Stimulated activated CD8-positive, alpha-beta memory T cell treated with anti-CD3 and anti-CD28 coated beads, Interleukin-7, amount 100 ng/mL, for 48 hours (primary cell): ENCODE data around the gene FAT4.

ENCODE experiments used
- DNase-seq, 2 donors: peaks; one replicate each; pipeline ENCODE4 v3.0.0-alpha.2; 2020; ENCODE audit warnings: low read depth in 1 of 2; ENCODE audit errors: extremely low read depth in 1 of 2

Gene FAT4

GRCh38 chr4:125315576-125316400 is 1.0 kb downstream of the FAT4 start:
- DNase-seq, result no peak

DNA sequence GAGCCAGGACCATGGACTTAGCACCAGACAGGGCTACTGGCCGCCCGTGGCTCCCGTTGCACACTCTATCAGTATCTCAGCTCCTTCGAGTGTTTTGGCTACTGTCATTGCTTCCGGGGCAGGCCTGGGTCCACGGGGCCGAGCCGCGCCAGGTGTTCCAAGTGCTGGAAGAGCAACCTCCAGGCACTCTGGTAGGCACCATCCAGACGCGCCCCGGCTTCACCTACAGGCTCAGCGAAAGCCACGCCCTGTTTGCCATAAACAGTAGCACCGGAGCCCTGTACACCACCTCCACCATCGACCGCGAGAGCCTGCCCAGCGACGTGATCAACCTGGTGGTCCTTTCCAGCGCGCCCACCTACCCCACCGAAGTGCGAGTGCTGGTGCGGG is 1.6 kb downstream of the FAT4 start:
- DNase-seq, result no peak

GRCh38 chr4:125316791-125317524 is 2.2 kb downstream of the FAT4 start:
- no peak for DNase-seq

- DNase-seq, result no peak
Measured at GRCh38 chr4:125317525-125317877, 2.7 kb downstream of the FAT4 start.

DNA sequence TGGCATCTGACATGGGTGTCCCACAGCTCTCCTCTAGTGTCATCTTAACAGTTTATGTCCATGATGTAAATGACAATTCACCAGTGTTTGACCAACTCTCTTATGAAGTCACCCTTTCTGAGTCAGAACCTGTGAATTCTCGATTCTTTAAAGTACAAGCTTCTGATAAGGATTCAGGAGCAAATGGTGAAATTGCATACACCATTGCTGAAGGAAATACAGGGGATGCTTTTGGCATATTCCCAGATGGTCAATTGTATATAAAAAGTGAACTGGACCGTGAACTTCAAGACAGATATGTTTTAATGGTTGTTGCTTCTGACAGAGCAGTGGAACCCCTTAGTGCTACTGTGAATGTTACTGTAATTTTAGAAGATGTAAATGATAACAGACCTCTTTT is 4.6 kb downstream of the FAT4 start:
- no peak for DNase-seq

- no peak for DNase-seq
Measured at GRCh38 chr4:125321709-125322365, 7.1 kb downstream of the FAT4 start.

GRCh38 chr4:125322366-125322730 is 7.6 kb downstream of the FAT4 start:
- DNase-seq, result no peak

- no peak for DNase-seq
Measured at GRCh38 chr4:125323654-125324053, 8.9 kb downstream of the FAT4 start.

DNA sequence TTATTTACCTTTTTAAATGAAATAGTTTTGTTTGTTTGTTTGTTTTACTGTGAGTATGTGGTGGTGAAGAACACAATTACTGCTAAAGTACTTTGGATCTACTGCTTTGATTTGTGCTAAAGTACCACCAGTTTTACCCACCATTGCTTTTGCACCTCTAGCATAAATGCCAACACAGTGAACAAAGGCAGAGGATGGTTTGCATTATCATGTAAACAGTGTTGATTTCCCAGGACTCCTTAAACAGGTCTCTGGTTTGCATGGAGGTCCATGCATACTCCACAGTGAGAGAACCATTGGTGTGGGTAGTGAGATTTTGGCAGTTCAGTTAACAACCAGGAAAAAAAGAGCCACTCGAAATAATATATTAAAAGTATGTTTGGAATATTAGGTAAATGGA is 11.0 kb downstream of the FAT4 start:
- no peak for DNase-seq

DNA sequence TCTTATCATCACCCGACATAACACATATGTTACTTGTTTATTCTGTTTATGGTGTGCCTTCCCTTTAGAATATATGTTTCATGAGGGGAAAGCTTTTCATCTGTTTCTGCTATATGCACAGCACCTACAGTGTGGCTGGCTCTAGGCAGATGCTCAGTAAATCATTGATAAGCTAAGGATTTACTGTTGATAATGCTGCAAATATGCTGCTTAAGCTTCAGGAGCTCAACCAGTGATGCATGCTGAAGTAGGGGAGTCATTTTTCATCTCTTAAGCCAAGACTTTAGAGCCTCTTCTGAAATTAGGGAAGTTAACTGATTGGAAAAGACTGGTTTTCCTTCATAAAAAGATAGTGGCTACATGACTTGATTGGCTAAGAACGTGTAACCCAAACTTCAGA is 16.4 kb downstream of the FAT4 start:
- no peak for DNase-seq

DNA sequence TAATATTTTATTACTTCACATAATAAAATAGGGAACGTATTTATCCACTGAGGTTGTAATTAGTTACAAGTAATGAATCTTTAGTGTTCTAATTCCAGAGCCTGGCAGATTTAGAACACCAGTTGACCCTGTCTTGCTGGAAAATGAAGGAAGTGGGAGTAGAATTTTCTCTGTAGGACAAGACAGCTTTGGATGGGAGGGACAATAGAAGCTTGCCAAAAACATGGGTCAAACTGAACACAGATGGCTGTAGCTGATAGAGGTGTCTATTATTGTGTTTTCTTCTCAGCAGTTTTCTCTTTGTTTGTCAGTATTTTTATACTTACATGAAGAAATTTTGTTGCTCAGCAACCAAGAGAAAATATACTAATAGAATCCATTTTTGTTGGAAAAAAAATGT is 20.2 kb downstream of the FAT4 start:
- no peak for DNase-seq

DNA sequence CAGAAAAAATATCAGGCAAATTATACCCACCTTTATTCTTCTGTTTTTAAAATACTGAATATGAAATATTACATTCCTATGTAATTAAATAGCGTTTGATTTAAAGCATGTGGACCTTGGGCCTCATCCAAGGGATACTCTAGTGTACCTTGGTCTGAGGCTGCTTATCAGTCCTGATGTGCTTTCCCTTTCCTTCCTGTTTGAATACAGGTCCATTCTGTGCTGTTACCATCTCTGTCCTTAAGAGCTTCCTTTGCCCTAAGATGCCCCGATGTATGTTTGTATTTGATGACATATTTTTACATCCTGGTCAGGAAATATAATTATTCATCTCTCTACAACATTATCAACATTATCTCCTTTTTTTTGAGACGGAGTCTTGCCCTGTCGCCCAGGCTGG is 24.1 kb downstream of the FAT4 start:
- no peak for DNase-seq

GRCh38 chr4:125344198-125344597 is 29.4 kb downstream of the FAT4 start:
- no peak for DNase-seq

- DNase-seq, result no peak
Measured at GRCh38 chr4:125346616-125347015, 31.9 kb downstream of the FAT4 start.

- no peak for DNase-seq
Measured at GRCh38 chr4:125350470-125351135, 35.8 kb downstream of the FAT4 start.

- no peak for DNase-seq
Measured at GRCh38 chr4:125352521-125352920, 37.8 kb downstream of the FAT4 start.

DNA sequence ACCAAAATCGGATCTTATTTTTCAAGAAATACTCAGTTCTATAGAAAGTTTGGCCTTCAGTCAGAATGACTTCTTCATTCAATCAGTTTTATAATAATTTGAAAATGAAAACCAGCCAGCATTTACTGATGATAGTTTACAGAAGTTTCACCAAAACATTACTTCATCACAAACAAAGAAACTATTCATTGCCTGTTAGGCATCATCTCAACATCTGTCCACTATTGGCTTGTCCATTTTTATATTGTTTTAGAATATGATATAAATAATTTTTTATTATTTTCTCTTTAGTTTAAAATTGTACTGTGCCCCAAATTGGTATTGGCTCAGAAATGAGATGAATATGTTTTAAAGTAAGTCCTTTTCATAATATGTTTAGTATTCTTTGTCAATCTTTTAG is 38.4 kb downstream of the FAT4 start:
- no peak for DNase-seq

- DNase-seq, result no peak
Measured at GRCh38 chr4:125355791-125356190, 41.0 kb downstream of the FAT4 start.

DNA sequence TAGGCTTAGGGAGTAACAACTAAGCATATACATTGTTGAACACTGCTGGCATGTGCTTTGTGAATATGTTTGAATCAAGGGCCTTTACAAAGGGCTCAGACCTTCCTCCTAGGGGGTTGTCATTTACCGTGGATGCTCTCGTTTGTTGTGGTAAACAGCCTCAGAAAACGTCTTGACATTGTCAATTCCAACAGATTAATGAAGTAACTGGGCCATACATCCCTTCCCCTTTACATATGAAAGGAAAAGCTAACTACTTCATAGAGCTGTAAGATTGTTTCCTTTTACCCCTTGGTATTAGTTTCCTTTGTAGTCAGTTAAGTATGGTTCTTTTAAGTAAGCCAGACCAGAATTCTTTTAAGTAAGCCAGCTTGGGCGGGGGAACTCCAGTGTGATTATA is 42.9 kb downstream of the FAT4 start:
- DNase-seq, result no peak

- no peak for DNase-seq
Measured at GRCh38 chr4:125358453-125358852, 43.7 kb downstream of the FAT4 start.

DNA sequence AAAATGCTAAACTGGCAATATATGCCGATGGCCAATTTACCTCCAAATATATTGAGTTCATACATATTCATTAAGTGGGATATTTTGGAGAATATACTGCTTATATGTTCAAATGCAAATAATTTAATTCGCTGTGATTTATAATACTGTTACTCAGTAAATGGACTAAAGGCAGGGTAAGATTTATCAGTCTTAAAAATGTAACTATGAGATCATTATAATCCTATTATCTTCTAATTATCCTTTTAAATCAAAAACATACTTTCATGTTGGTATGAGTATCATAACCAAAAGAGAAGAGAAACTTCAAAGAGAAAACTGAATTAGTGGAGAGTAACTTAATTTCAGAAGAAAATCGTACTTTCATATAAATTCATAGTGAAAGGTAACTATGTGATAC is 44.6 kb downstream of the FAT4 start:
- DNase-seq, result no peak
